Measurements from ENCODE around the gene SLC4A5.

GRCh38 chr2:74373221-74373676 is 30.0 kb upstream of the SLC4A5 start:
- TF ChIP-seq, protein P1, sequence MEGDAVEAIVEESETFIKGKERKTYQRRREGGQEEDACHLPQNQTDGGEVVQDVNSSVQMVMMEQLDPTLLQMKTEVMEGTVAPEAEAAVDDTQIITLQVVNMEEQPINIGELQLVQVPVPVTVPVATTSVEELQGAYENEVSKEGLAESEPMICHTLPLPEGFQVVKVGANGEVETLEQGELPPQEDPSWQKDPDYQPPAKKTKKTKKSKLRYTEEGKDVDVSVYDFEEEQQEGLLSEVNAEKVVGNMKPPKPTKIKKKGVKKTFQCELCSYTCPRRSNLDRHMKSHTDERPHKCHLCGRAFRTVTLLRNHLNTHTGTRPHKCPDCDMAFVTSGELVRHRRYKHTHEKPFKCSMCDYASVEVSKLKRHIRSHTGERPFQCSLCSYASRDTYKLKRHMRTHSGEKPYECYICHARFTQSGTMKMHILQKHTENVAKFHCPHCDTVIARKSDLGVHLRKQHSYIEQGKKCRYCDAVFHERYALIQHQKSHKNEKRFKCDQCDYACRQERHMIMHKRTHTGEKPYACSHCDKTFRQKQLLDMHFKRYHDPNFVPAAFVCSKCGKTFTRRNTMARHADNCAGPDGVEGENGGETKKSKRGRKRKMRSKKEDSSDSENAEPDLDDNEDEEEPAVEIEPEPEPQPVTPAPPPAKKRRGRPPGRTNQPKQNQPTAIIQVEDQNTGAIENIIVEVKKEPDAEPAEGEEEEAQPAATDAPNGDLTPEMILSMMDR (IDR thresholded peaks at IDR 0.05) = no peak
- no peak for TF ChIP-seq POLR2AphosphoS5 (IDR thresholded peaks at IDR 0.05)
